ENCODE results near the gene RFTN1.

- TF ChIP-seq NFRKB (IDR thresholded peaks at IDR 0.05) (no peak), PKNOX1 (IDR thresholded peaks at IDR 0.05) (no peak), BHLHE40 (IDR thresholded peaks at IDR 0.05; ENCODE audit: borderline replicate concordance) (no peak), FOXA1 (IDR thresholded peaks at IDR 0.05) (no peak), L3MBTL2 (conservative IDR thresholded peaks at IDR 0.05) (no peak), TARDBP (IDR thresholded peaks at IDR 0.05) (no peak), SUZ12 (IDR thresholded peaks at IDR 0.05) (no peak), CTBP1 (IDR thresholded peaks at IDR 0.05; ENCODE audit: borderline replicate concordance) (no peak), ELF4 (IDR thresholded peaks at IDR 0.05) (no peak), FOXK2 (IDR thresholded peaks at IDR 0.05) (no peak), LEF1 (IDR thresholded peaks at IDR 0.05; ENCODE audit: borderline replicate concordance) (no peak), SP1 (IDR thresholded peaks at IDR 0.05) (no peak), ARNT (IDR thresholded peaks at IDR 0.05) (no peak), HDGF (IDR thresholded peaks at IDR 0.05; ENCODE audit: borderline replicate concordance) (no peak)
These were observed 120.8 kb downstream of the RFTN1 start for GRCh38 chr3:16392717-16393116.

Data from HEK293T (cell line).